Activated naive CD4-positive, alpha-beta T cell treated with anti-CD3 and anti-CD28 coated beads, Interleukin-2, amount 50 U/mL, for 72 hours (primary cell): ENCODE measurements around the gene ADAMTS4. TPM values are rescaled to one million over a fixed set of nuclear protein-coding genes. Genes with fewer than 3 reads are reported as not detected.
"Not testable (repeated sequence)": the region's sequence is repeated elsewhere in the genome, so short reads cannot be mapped to it uniquely, and the experiment has no call there.

ENCODE experiments used
- ATAC-seq, 2 donors: fragments of 150-1000 bp; cut with Tn5 transposase; 2 replicates each; pipeline ENCODE4 v1.10.0; 2021; ENCODE audit warnings: mild to moderate bottlenecking in 2 of 2, moderate library complexity in 2 of 2
- DNase-seq, 2 donors: peaks; one replicate each; pipeline ENCODE4 v3.0.0; 2021 to 2022; ENCODE audit warnings: low spot score in 2 of 2
- H3K27ac Mint-ChIP-seq, 2 donors: one replicate each; pipeline ENCODE4 v1.8.0; 2022; ENCODE audit warnings: mild to moderate bottlenecking in 2 of 2, mixed read lengths in 2 of 2
- H3K36me3 Mint-ChIP-seq, 2 donors: one replicate each; pipeline ENCODE4 v1.8.0; 2022; ENCODE audit warnings: mixed read lengths in 2 of 2
- H3K9me3 Mint-ChIP-seq, 2 donors: one replicate each; pipeline ENCODE4 v1.8.0; 2022; ENCODE audit warnings: mixed read lengths in 2 of 2
- total RNA-seq, 2 donors: library from RNA; stranded (reverse); gene quantifications; one replicate each; pipeline ENCODE4 v1.2.3, GENCODE V29; 2022

Gene ADAMTS4
- 1 to 10 TPM; 2.7 to 4.2 TPM for total RNA-seq

GRCh38 chr1:161198897-161199431 lies at the start of gene ADAMTS4:
Gene ADAMTS4, minus strand, starts transcription at chr1:161199054. Its CDS starts 427 bp downstream, at chr1:161198627.
- DNase-seq, result no peak
- peak within 1 kb of the TSS; percentile 95 to 97 for H3K27ac Mint-ChIP-seq
- H3K36me3 Mint-ChIP-seq, result peaks cover 15 to 16% of the 10 kb centered on the region in 2 donors
- no peaks in the 10 kb centered on the region for H3K9me3 Mint-ChIP-seq
- no peak for ATAC-seq

- Mint-ChIP-seq H3K9me3 (peaks cover 0 to 3% of the 10 kb centered on the region in 2 donors), H3K27ac (no peak overlapping the region), H3K36me3 (peaks cover 0 to 3% of the 10 kb centered on the region in 2 donors)
- DNase-seq, result no peak
- ATAC-seq, result no peak
Measured at GRCh38 chr1:161244888-161245287, 46.0 kb upstream of the ADAMTS4 start.

- H3K9me3 Mint-ChIP-seq, result no peaks in the 10 kb centered on the region
- no peak for DNase-seq
- ATAC-seq, result no peak
- H3K27ac Mint-ChIP-seq, result no peak overlapping the region
- H3K36me3 Mint-ChIP-seq, result no peaks in the 10 kb centered on the region
Measured at GRCh38 chr1:161242313-161242712, 43.5 kb upstream of the ADAMTS4 start.

GRCh38 chr1:161241682-161242081 lies 42.8 kb upstream of the ADAMTS4 start:
- no peak for DNase-seq
- ATAC-seq, result no peak
- no peaks in the 10 kb centered on the region for H3K9me3 Mint-ChIP-seq
- no peaks in the 10 kb centered on the region for H3K36me3 Mint-ChIP-seq
- H3K27ac Mint-ChIP-seq, result no peak overlapping the region

GRCh38 chr1:161238039-161238473 lies 39.2 kb upstream of the ADAMTS4 start, which contains the start of gene NR1I3:
Gene NR1I3, minus strand, starts transcription at chr1:161238203. Its CDS starts 1,638 bp downstream, at chr1:161236565.
- Mint-ChIP-seq H3K9me3 (no peaks in the 10 kb centered on the region), H3K36me3 (no peaks in the 10 kb centered on the region), H3K27ac (no peak within 1 kb of the TSS)
- ATAC-seq, result no peak
- DNase-seq, result no peak

GRCh38 chr1:161235957-161236775 lies 37.3 kb upstream of the ADAMTS4 start:
- H3K36me3 Mint-ChIP-seq, result no peaks in the 10 kb centered on the region
- H3K27ac Mint-ChIP-seq, result no peak overlapping the region
- DNase-seq, result no peak
- H3K9me3 Mint-ChIP-seq, result no peaks in the 10 kb centered on the region
- no peak for ATAC-seq

- Mint-ChIP-seq H3K36me3 (peaks cover 5 to 7% of the 10 kb centered on the region in 2 donors), H3K9me3 (no peaks in the 10 kb centered on the region), H3K27ac (peak overlapping the region in 1 of 2 donors; percentile 55)
- DNase-seq, result no peak
- no peak for ATAC-seq
Measured at GRCh38 chr1:161233102-161233501, 34.2 kb upstream of the ADAMTS4 start.

- peaks cover 10 to 19% of the 10 kb centered on the region in 2 donors for H3K36me3 Mint-ChIP-seq
- no peak for ATAC-seq
- H3K9me3 Mint-ChIP-seq, result no peaks in the 10 kb centered on the region
- no peak for DNase-seq
- H3K27ac Mint-ChIP-seq, result peak overlapping the region; percentile 8 to 47
Measured at GRCh38 chr1:161230762-161231161, 31.9 kb upstream of the ADAMTS4 start.

GRCh38 chr1:161229896-161230295 lies 31.0 kb upstream of the ADAMTS4 start:
- Mint-ChIP-seq H3K36me3 (peaks cover 10 to 20% of the 10 kb centered on the region in 2 donors), H3K27ac (no peak overlapping the region), H3K9me3 (no peaks in the 10 kb centered on the region)
- ATAC-seq, result no peak
- DNase-seq, result no peak

- no peak for ATAC-seq
- Mint-ChIP-seq H3K36me3 (peaks cover 10 to 20% of the 10 kb centered on the region in 2 donors), H3K9me3 (no peaks in the 10 kb centered on the region), H3K27ac (peak overlapping the region; percentile 80 to 99)
- no peak for DNase-seq
Measured at GRCh38 chr1:161228032-161228431, 29.2 kb upstream of the ADAMTS4 start.

GRCh38 chr1:161227196-161227871 lies 28.5 kb upstream of the ADAMTS4 start:
- DNase-seq, result peak; percentile 81 to 94
- ATAC-seq, result peak; percentile 51 to 56
- no peaks in the 10 kb centered on the region for H3K9me3 Mint-ChIP-seq
- peaks cover 10 to 20% of the 10 kb centered on the region in 2 donors for H3K36me3 Mint-ChIP-seq
- H3K27ac Mint-ChIP-seq, result peak overlapping the region; percentile 80 to 99

- peak overlapping the region; percentile 80 to 99 for H3K27ac Mint-ChIP-seq
- no peak for ATAC-seq
- no peaks in the 10 kb centered on the region for H3K9me3 Mint-ChIP-seq
- H3K36me3 Mint-ChIP-seq, result peaks cover 10 to 20% of the 10 kb centered on the region in 2 donors
- DNase-seq, result no peak
Measured at GRCh38 chr1:161226759-161227158, 27.9 kb upstream of the ADAMTS4 start.

- DNase-seq, result no peak
Measured at GRCh38 chr1:161226320-161226711, 27.5 kb upstream of the ADAMTS4 start.

GRCh38 chr1:161225534-161226319 lies 26.9 kb upstream of the ADAMTS4 start, which contains the start of gene TOMM40L:
Gene TOMM40L, plus strand, starts transcription at chr1:161226060. Its CDS starts 430 bp downstream, at chr1:161226490.
- no peaks in the 10 kb centered on the region for H3K9me3 Mint-ChIP-seq
- H3K36me3 Mint-ChIP-seq, result peaks cover 10 to 20% of the 10 kb centered on the region in 2 donors
- DNase-seq, result peak; percentile 86 to 89
- H3K27ac Mint-ChIP-seq, result peak within 1 kb of the TSS; percentile 83 to 99
- peak; percentile 97 for ATAC-seq

More at GRCh38 chr1:161226320-161226711, 27.5 kb upstream of the ADAMTS4 start:
- Mint-ChIP-seq H3K36me3 (peaks cover 10 to 20% of the 10 kb centered on the region in 2 donors), H3K9me3 (no peaks in the 10 kb centered on the region), H3K27ac (peak overlapping the region; percentile 83 to 99)
- no peak for ATAC-seq

- Mint-ChIP-seq H3K27ac (peak overlapping the region; percentile 69 to 83), H3K9me3 (no peaks in the 10 kb centered on the region), H3K36me3 (peaks cover 10 to 20% of the 10 kb centered on the region in 2 donors)
- peak; percentile 8 to 14 for ATAC-seq
- DNase-seq, result no peak
Measured at GRCh38 chr1:161225178-161225533, 26.3 kb upstream of the ADAMTS4 start.

- ATAC-seq, H3K9me3 Mint-ChIP-seq, DNase-seq, H3K27ac Mint-ChIP-seq: not testable (repeated sequence)
- peaks cover 10 to 20% of the 10 kb centered on the region in 2 donors for H3K36me3 Mint-ChIP-seq
Measured at GRCh38 chr1:161224695-161225087, 25.8 kb upstream of the ADAMTS4 start.
